ENCODE data around the gene SPPL2B. TPM values are rescaled to one million over a fixed set of nuclear protein-coding genes. Genes with fewer than 3 reads are reported as not detected.

SPPL2B gene
- total and polyA plus RNA-seq, 9 of the 15 experiments (the other 6 are each of a cell fraction or from before 2014, with no cell fraction given): 0.20 to 81.2 (median 15.1) TPM

GRCh38 chr19:2381148-2381820, 52.8 kb downstream of the SPPL2B start:
- Histone ChIP-seq H2AFZ (ENCODE audit: low read depth, low read length) (no peak overlapping the region), H3K9ac (ENCODE audit: insufficient read depth in 1 of 2, low read depth in 2 of 2, low read length in 2 of 2) (no peak overlapping the region), H3K9me3 (replicated peaks; ENCODE audit: control insufficient read depth, insufficient read depth, low read depth, low read length) (peaks cover 9% of the 10 kb centered on the region), H3K4me3 (no peak overlapping the region), H3K36me3 (ENCODE audit: control insufficient read depth, insufficient read depth, low read length) (no peaks in the 10 kb centered on the region), H4K20me1 (replicated peaks; ENCODE audit: control insufficient read depth, insufficient read depth, low read length) (no peaks in the 10 kb centered on the region), H3K27ac (ENCODE audit: extremely low read depth, low read depth, low read length) (no peak overlapping the region), H3K27me3 (ENCODE audit: control insufficient read depth in 2 of 2, insufficient read depth in 2 of 2, low read length in 2 of 2) (no peaks in the 10 kb centered on the region), H3K9me1 (ENCODE audit: control insufficient read depth, insufficient read depth, low read length) (no peaks in the 10 kb centered on the region), H3K4me1 (replicated peaks in 1 of 2; ENCODE audit: control insufficient read depth in 2 of 2, insufficient read depth in 2 of 2, low read length in 2 of 2) (peaks cover 0 to 15% of the 10 kb centered on the region in 2 experiments; a peak in 3 of 5 replicates), H3K79me2 (ENCODE audit: control insufficient read depth, insufficient read depth, low read length) (no peaks in the 10 kb centered on the region), H3K4me2 (ENCODE audit: insufficient read depth, low read length) (no peak overlapping the region)
- FAIRE-seq (no peak), ATAC-seq (no peak), DNase-seq (ENCODE audit: extremely low read depth in 1 of 4, low spot score in 3 of 4) (no peak)
- in situ Hi-C loops (cut with MboI) (loop anchor here (10.0 kb wide), 1 partner anchor 226 kb away; the partner anchor contains the start of gene AP3D1), intact Hi-C loops (cut with micrococcal nuclease) (loop anchor here (10.0 kb wide), 1 partner anchor 56 kb away; the partner anchor contains the start of genes LSM7 and SPPL2B)
- TF ChIP-seq TRIM25 (IDR thresholded peaks at IDR 0.05; ENCODE audit: borderline replicate concordance) (no peak), ZNF280A (IDR thresholded peaks at IDR 0.05; ENCODE audit: low read depth, partially characterized antibody) (no peak), NONO (IDR thresholded peaks at IDR 0.05; ENCODE audit: low read depth in 2 of 2, low read length in 1 of 2) (no peak), SIX5 (IDR thresholded peaks at IDR 0.05; ENCODE audit: borderline replicate concordance in 1 of 2, insufficient read depth in 1 of 2, low read depth in 1 of 2, low read length in 2 of 2) (no peak), ARID2 (IDR thresholded peaks at IDR 0.05) (no peak), MEF2A (IDR thresholded peaks at IDR 0.05; ENCODE audit: control insufficient read depth, low read depth, low read length) (no peak), ZNF717 (CRISPR knock-in tag; IDR thresholded peaks at IDR 0.05) (no peak), E2F8 (IDR thresholded peaks at IDR 0.05; ENCODE audit: low read depth, partially characterized antibody) (no peak), ZNF354B (CRISPR knock-in tag; IDR thresholded peaks at IDR 0.05) (no peak), BRF1 (IDR thresholded peaks at IDR 0.05; ENCODE audit: borderline replicate concordance, extremely low read depth, insufficient read length) (no peak)
- ChIA-PET POLR2A (interaction anchor here (0.6 to 0.9 kb wide), 3 partner anchors 13 to 263 kb away, joined by 3 to 5 read pairs (median 3); no protein-coding TSS in a partner anchor), CTCF (ENCODE audit: low intra/inter-chr PET ratio) (no interaction called here)
- no TSS peak for BruUV-seq (replicated peaks)
- 26% methylated on average over 17 of the region's 18 CpGs for WGBS (ENCODE audit: insufficient coverage, low coverage, missing lambda C conversion rate)

Measured in K562 (cell line).